Activated CD8-positive, alpha-beta memory T cell treated with anti-CD3 and anti-CD28 coated beads, Interleukin-2, amount 50 U/mL, for 24 hours (primary cell): Measurements from ENCODE around the gene INSIG1.

ENCODE experiments used
- DNase-seq: peaks from one replicate; pipeline ENCODE4 v3.0.0-alpha.2; 2020; ENCODE audit errors: extremely low read depth

Gene INSIG1

GRCh38 chr7:155349601-155350331 lies 52.1 kb downstream of the INSIG1 start:
- DNase-seq, result no peak

GRCh38 chr7:155351120-155351870 lies 53.6 kb downstream of the INSIG1 start:
- DNase-seq, result no peak

- DNase-seq, result no peak
Measured at GRCh38 chr7:155352076-155352752, 54.5 kb downstream of the INSIG1 start.

- no peak for DNase-seq
Measured at GRCh38 chr7:155352753-155353115, 55.1 kb downstream of the INSIG1 start.

GRCh38 chr7:155353256-155353897 lies 55.7 kb downstream of the INSIG1 start:
- no peak for DNase-seq

GRCh38 chr7:155354371-155355048 lies 56.8 kb downstream of the INSIG1 start:
- DNase-seq, result no peak

GRCh38 chr7:155355176-155355575 lies 57.5 kb downstream of the INSIG1 start:
- no peak for DNase-seq

GRCh38 chr7:155355745-155356144 lies 58.1 kb downstream of the INSIG1 start:
- no peak for DNase-seq

- no peak for DNase-seq
Measured at GRCh38 chr7:155356323-155357105, 58.8 kb downstream of the INSIG1 start.

GRCh38 chr7:155357573-155358041 lies 59.9 kb downstream of the INSIG1 start:
- no peak for DNase-seq

- DNase-seq, result no peak
Measured at GRCh38 chr7:155358066-155358947, 60.6 kb downstream of the INSIG1 start.

GRCh38 chr7:155358948-155359712 lies 61.5 kb downstream of the INSIG1 start:
- no peak for DNase-seq
